GM12865 (cell line): ENCODE measurements around the gene ZNF579.
"Not testable (repeated sequence)": the region's sequence is repeated elsewhere in the genome, so short reads cannot be mapped to it uniquely, and the experiment has no call there.

Source experiments
- DNase-seq: peaks from one replicate; pipeline ENCODE4 v3.0.0; 2010; ENCODE audit warnings: low read depth
- H3K4me3 ChIP-seq: 2 replicates; pipeline ENCODE4 v1.5.1; 2011; ENCODE audit warnings: mild to moderate bottlenecking, low read depth, low read length, control low read depth
- TF ChIP-seq, protein P1 (sequence below): IDR thresholded peaks from 2 replicates; pipeline ENCODE4 v1.5.1; 2011; ENCODE audit warnings: low read length, control low read depth, low read depth, inconsistent platforms; ENCODE audit not compliant: insufficient read depth; ENCODE audit errors: missing control alignments

The ZNF579 gene

GRCh38 chr19:55578761-55579747 lies 1.6 kb downstream of the ZNF579 start:
- no peak overlapping the region; the same call in 1 of the 2 replicates for H3K4me3 ChIP-seq
- TF ChIP-seq, protein P1, sequence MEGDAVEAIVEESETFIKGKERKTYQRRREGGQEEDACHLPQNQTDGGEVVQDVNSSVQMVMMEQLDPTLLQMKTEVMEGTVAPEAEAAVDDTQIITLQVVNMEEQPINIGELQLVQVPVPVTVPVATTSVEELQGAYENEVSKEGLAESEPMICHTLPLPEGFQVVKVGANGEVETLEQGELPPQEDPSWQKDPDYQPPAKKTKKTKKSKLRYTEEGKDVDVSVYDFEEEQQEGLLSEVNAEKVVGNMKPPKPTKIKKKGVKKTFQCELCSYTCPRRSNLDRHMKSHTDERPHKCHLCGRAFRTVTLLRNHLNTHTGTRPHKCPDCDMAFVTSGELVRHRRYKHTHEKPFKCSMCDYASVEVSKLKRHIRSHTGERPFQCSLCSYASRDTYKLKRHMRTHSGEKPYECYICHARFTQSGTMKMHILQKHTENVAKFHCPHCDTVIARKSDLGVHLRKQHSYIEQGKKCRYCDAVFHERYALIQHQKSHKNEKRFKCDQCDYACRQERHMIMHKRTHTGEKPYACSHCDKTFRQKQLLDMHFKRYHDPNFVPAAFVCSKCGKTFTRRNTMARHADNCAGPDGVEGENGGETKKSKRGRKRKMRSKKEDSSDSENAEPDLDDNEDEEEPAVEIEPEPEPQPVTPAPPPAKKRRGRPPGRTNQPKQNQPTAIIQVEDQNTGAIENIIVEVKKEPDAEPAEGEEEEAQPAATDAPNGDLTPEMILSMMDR, result no peak
- no peak for DNase-seq

- DNase-seq, result no peak
- TF ChIP-seq, protein P1, result no peak
- H3K4me3 ChIP-seq, result no peak overlapping the region
These were observed 2.5 kb downstream of the ZNF579 start for GRCh38 chr19:55578031-55578760.

- no peak overlapping the region for H3K4me3 ChIP-seq
- TF ChIP-seq, protein P1, result no peak
- DNase-seq, result no peak
These were observed 3.9 kb downstream of the ZNF579 start for GRCh38 chr19:55576746-55577145.

DNA sequence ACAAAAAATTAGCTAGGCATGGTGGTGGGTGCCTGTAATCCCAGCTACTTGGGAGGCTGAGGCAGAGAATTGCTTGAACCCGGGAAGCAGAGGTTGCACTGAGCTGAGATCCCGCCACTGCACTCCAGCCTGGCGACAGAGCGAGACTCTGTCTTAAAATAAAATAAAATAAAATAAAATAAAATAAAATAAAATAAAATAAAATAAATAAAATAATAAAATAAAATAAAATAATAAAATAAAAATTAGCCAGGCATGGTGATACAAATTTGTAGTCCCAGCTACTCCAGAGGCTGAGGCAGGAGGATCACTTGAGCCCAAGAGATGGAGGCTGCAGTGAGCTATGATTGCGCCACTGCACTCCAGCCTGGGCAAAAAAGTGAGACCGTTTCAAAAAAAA lies 6.7 kb downstream of the ZNF579 start:
- not testable (repeated sequence) for DNase-seq, H3K4me3 ChIP-seq

DNA sequence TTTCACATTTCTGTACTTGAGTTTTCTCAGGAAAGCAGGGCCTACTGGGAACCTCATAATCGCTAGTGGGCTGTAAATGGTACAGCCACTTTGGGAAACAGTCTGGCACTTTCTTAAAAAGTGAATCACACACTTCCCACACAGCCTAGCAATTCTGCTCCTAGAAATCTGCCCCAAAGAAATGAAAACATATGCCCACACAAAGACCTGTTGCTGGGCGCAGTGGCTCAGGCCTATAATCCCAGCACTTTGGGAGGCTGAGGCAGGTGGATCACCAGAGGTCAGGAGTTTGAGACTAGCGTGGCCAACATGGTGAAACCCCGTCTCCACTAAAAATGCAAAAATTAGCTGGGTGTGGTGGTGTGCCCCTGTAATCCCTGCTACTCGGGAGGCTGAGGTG lies 11.2 kb downstream of the ZNF579 start:
- not testable (repeated sequence) for DNase-seq, H3K4me3 ChIP-seq

- TF ChIP-seq, protein P1, result no peak
These were observed 12.8 kb downstream of the ZNF579 start for GRCh38 chr19:55567708-55568328.

GRCh38 chr19:55566823-55567222 lies 13.8 kb downstream of the ZNF579 start:
- TF ChIP-seq, protein P1, result no peak
- no peak overlapping the region for H3K4me3 ChIP-seq
- DNase-seq, result no peak

More at GRCh38 chr19:55567708-55568328, 12.8 kb downstream of the ZNF579 start:
- DNase-seq, result no peak
- no peak overlapping the region for H3K4me3 ChIP-seq
